NCI-H524 (cell line): ENCODE data around the gene SIAE.
"Not testable (repeated sequence)": the region's sequence is repeated elsewhere in the genome, so short reads cannot be mapped to it uniquely, and the experiment has no call there.

Experiments
- DNase-seq, 2 experiments: peaks; one replicate each; lab custom pipeline; 2025; lab: John Stamatoyannopoulos, UW

SIAE gene

GRCh38 chr11:124623861-124624525, 49.5 kb downstream of the SIAE start:
- no peak for DNase-seq

GRCh38 chr11:124622531-124623451, 50.7 kb downstream of the SIAE start, which contains the start of gene TBRG1:
Gene TBRG1 (plus strand): TSS chr11:124622864. CDS start chr11:124623084, 220 bp downstream.
- peak; percentile 83 to 90 for DNase-seq

- DNase-seq = no peak
Observed at GRCh38 chr11:124618863-124619262, 54.7 kb downstream of the SIAE start.

GRCh38 chr11:124612567-124613246, 60.8 kb downstream of the SIAE start:
- no peak for DNase-seq

- DNase-seq = no peak
Observed at GRCh38 chr11:124612045-124612444, 61.5 kb downstream of the SIAE start.

- DNase-seq = no peak
Observed at GRCh38 chr11:124611064-124611463, 62.5 kb downstream of the SIAE start, which contains the start of gene PANX3. Gene PANX3 (plus strand): TSS chr11:124611428. CDS start chr11:124611557, 129 bp downstream.

- no peak for DNase-seq
Observed at GRCh38 chr11:124610295-124610694, 63.2 kb downstream of the SIAE start.

- DNase-seq = no peak
Observed at GRCh38 chr11:124608147-124608546, 65.4 kb downstream of the SIAE start.

- DNase-seq = no peak
Observed at GRCh38 chr11:124605719-124606118, 67.8 kb downstream of the SIAE start.

- not testable (repeated sequence) for DNase-seq
Observed at GRCh38 chr11:124602723-124603122, 70.8 kb downstream of the SIAE start.

GRCh38 chr11:124602193-124602592, 71.3 kb downstream of the SIAE start:
- no peak for DNase-seq

- DNase-seq = no peak
Observed at GRCh38 chr11:124600621-124601320, 72.8 kb downstream of the SIAE start.

GRCh38 chr11:124597626-124598025, 75.9 kb downstream of the SIAE start:
- DNase-seq = no peak

GRCh38 chr11:124595302-124595701, 78.2 kb downstream of the SIAE start:
- DNase-seq = no peak

- no peak for DNase-seq
Observed at GRCh38 chr11:124592627-124593026, 80.9 kb downstream of the SIAE start.

GRCh38 chr11:124591430-124591829, 82.1 kb downstream of the SIAE start:
- DNase-seq = no peak

GRCh38 chr11:124586238-124586860, 87.2 kb downstream of the SIAE start:
- peak in 1 of 2 experiments; percentile 46 for DNase-seq

GRCh38 chr11:124584681-124585372, 88.7 kb downstream of the SIAE start:
- DNase-seq = no peak

- DNase-seq = no peak
Observed at GRCh38 chr11:124583781-124584180, 89.8 kb downstream of the SIAE start.
